ENCODE data around the gene ARMC9. TPM values are rescaled to one million over a fixed set of nuclear protein-coding genes. Genes with fewer than 3 reads are reported as not detected.

Gene ARMC9
- total and polyA plus RNA-seq, 2 of the 13 experiments (the other 11 are each of a cell fraction or from before 2014, with no cell fraction given): 9.1 to 12.8 TPM

DNA sequence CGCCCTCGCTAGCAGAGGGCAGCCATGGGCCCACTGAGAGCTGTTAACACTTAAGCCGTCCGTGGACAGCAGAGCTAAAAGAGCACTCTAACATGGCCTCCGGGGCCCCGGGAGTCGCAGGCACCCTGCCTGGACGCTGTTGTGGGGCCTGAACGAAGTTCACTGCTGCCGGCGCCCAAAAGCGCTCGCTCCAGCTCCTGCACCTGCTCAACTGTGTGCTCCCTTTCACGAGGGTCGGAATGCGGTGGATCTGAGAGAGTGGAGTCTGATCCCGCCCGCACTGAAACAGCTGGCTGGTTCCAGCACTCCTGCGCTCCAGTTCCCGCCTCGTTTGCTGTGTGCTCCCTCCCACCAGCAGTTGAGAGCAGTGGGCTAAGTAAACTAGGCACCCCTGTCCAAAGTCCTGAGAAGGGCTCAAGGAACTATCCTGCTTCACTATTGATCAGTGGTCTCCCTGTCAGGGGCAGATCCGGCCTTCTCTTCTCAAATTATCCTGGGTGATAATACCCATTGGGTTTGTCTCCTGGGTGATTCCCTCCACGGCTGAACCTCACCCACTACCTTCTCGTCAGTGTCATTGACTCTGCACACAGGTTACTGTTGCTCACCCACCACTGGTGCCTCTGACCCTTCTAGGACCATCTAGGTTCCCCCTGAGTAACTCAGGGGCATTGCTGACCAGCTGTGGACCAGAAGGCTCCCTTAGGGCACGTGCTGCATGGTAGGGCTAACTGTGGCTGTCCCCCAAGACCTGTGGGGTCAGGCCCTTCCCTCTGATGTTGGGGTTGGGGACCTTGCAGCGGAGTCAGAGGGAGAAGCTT lies 220.6 kb downstream of the ARMC9 start (continued):
- no peak for TF ChIP-seq PBX2 (CRISPR knock-in tag; IDR thresholded peaks at IDR 0.05)
- no peak for TF ChIP-seq ZNF775 (CRISPR knock-in tag; IDR thresholded peaks at IDR 0.05; ENCODE audit: borderline replicate concordance)
- no peak for TF ChIP-seq HOXD1 (CRISPR knock-in tag; IDR thresholded peaks at IDR 0.05)
- no peak for TF ChIP-seq LCORL (IDR thresholded peaks at IDR 0.05)
- peak; percentile 54; the same call in 1 of the 2 replicates for TF ChIP-seq LCORL (CRISPR knock-in tag; IDR thresholded peaks at IDR 0.05)
- no peak for TF ChIP-seq ZFP41 (CRISPR knock-in tag; IDR thresholded peaks at IDR 0.05; ENCODE audit: borderline replicate concordance)
- no peak for TF ChIP-seq ZNF451 (CRISPR knock-in tag; IDR thresholded peaks at IDR 0.05)
- TF ChIP-seq, protein P1, sequence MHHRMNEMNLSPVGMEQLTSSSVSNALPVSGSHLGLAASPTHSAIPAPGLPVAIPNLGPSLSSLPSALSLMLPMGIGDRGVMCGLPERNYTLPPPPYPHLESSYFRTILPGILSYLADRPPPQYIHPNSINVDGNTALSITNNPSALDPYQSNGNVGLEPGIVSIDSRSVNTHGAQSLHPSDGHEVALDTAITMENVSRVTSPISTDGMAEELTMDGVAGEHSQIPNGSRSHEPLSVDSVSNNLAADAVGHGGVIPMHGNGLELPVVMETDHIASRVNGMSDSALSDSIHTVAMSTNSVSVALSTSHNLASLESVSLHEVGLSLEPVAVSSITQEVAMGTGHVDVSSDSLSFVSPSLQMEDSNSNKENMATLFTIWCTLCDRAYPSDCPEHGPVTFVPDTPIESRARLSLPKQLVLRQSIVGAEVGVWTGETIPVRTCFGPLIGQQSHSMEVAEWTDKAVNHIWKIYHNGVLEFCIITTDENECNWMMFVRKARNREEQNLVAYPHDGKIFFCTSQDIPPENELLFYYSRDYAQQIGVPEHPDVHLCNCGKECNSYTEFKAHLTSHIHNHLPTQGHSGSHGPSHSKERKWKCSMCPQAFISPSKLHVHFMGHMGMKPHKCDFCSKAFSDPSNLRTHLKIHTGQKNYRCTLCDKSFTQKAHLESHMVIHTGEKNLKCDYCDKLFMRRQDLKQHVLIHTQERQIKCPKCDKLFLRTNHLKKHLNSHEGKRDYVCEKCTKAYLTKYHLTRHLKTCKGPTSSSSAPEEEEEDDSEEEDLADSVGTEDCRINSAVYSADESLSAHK (CRISPR knock-in tag; IDR thresholded peaks at IDR 0.05; ENCODE audit: borderline replicate concordance): no peak
- peak; percentile 58 for TF ChIP-seq ZFX (CRISPR knock-in tag; IDR thresholded peaks at IDR 0.05; ENCODE audit: low read depth)
- no peak for TF ChIP-seq ZNF549 (CRISPR knock-in tag; IDR thresholded peaks at IDR 0.05)
- TF ChIP-seq SATB2 (CRISPR knock-in tag; IDR thresholded peaks at IDR 0.05): no peak
- TF ChIP-seq STAT5B (CRISPR knock-in tag; IDR thresholded peaks at IDR 0.05): no peak
- TF ChIP-seq SMYD3 (CRISPR knock-in tag; IDR thresholded peaks at IDR 0.05): peak; percentile 51; the same call in 1 of the 2 replicates
- no peak for TF ChIP-seq MTF1 (CRISPR knock-in tag; IDR thresholded peaks at IDR 0.05)
- TF ChIP-seq MED1 (CRISPR knock-in tag; IDR thresholded peaks at IDR 0.05): 0 out of 2 replicates have a peak, but pooled peaks have one; percentile 35
- TF ChIP-seq KAT7 (CRISPR knock-in tag; IDR thresholded peaks at IDR 0.05; ENCODE audit: borderline replicate concordance): no peak
- TF ChIP-seq SMARCE1 (IDR thresholded peaks at IDR 0.05; ENCODE audit: borderline replicate concordance): no peak
- TF ChIP-seq ATF5 (CRISPR knock-in tag; IDR thresholded peaks at IDR 0.05; ENCODE audit: low read depth): no peak
- no peak for TF ChIP-seq SUZ12 (IDR thresholded peaks at IDR 0.05; ENCODE audit: low read depth, low read length)
- TF ChIP-seq, protein P2, sequence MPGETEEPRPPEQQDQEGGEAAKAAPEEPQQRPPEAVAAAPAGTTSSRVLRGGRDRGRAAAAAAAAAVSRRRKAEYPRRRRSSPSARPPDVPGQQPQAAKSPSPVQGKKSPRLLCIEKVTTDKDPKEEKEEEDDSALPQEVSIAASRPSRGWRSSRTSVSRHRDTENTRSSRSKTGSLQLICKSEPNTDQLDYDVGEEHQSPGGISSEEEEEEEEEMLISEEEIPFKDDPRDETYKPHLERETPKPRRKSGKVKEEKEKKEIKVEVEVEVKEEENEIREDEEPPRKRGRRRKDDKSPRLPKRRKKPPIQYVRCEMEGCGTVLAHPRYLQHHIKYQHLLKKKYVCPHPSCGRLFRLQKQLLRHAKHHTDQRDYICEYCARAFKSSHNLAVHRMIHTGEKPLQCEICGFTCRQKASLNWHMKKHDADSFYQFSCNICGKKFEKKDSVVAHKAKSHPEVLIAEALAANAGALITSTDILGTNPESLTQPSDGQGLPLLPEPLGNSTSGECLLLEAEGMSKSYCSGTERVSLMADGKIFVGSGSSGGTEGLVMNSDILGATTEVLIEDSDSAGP (CRISPR knock-in tag; IDR thresholded peaks at IDR 0.05; ENCODE audit: borderline replicate concordance): peak; percentile 83; the same call in 1 of the 2 replicates
- TF ChIP-seq PCBP1 (IDR thresholded peaks at IDR 0.05; ENCODE audit: borderline replicate concordance, low read depth, low read length): no peak
- peak; percentile 73; the same call in 1 of the 2 replicates for TF ChIP-seq ZNF333 (CRISPR knock-in tag; IDR thresholded peaks at IDR 0.05; ENCODE audit: borderline replicate concordance)
- TF ChIP-seq CREM (IDR thresholded peaks at IDR 0.05): no peak
- no peak for TF ChIP-seq CREM (CRISPR knock-in tag; IDR thresholded peaks at IDR 0.05)
- no peak for TF ChIP-seq ZFAT (CRISPR knock-in tag; conservative IDR thresholded peaks at IDR 0.05)
- TF ChIP-seq, protein P3, sequence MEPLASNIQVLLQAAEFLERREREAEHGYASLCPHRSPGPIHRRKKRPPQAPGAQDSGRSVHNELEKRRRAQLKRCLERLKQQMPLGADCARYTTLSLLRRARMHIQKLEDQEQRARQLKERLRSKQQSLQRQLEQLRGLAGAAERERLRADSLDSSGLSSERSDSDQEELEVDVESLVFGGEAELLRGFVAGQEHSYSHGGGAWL (CRISPR knock-in tag; IDR thresholded peaks at IDR 0.05): no peak

Data from HepG2 (cell line).